CD14-positive monocyte (primary cell): ENCODE results near the gene MS4A15. TPM values are rescaled to one million over a fixed set of nuclear protein-coding genes. Genes with fewer than 3 reads are reported as not detected.
"Not testable (repeated sequence)": the region's sequence is repeated elsewhere in the genome, so short reads cannot be mapped to it uniquely, and the experiment has no call there.

Source experiments
- DNase-seq, 3 donors: peaks; one replicate each; pipeline ENCODE4 v3.0.0-alpha.2; 2011 to 2022
- H2AFZ ChIP-seq: 2 replicates; pipeline ENCODE4 v1.6.0; 2012; ENCODE audit warnings: mild to moderate bottlenecking, low read depth, low read length, inconsistent platforms; ENCODE audit not compliant: insufficient read depth, poor library complexity, severe bottlenecking
- H3K27ac ChIP-seq, 2 donors: 1 replicate in 1 of 2; 2 replicates in 1 of 2; pipeline ENCODE4 v1.5.1; 2012 to 2013; ENCODE audit warnings: low read length in 2 of 2, control low read depth in 1 of 2, inconsistent platforms in 1 of 2, low read depth in 1 of 2, mild to moderate bottlenecking in 1 of 2
- H3K27me3 ChIP-seq, 2 donors: one replicate each; pipeline versions ENCODE4 v1.6.0 to v1.6.1; 2011 to 2013; ENCODE audit warnings: low read length in 2 of 2; ENCODE audit not compliant: control insufficient read depth in 2 of 2, insufficient read depth in 2 of 2
- H3K36me3 ChIP-seq, 2 donors: replicated peaks in 1 of 2; 1 replicate in 1 of 2; 2 replicates in 1 of 2; pipeline versions ENCODE4 v1.5.1 to v1.6.1; 2012 to 2013; ENCODE audit warnings: low read length in 2 of 2, control low read depth in 1 of 2, inconsistent platforms in 1 of 2, mild to moderate bottlenecking in 1 of 2; ENCODE audit not compliant: insufficient read depth in 2 of 2, control insufficient read depth in 1 of 2
- H3K4me1 ChIP-seq, 2 donors: 1 replicate in 1 of 2; 2 replicates in 1 of 2; pipeline versions ENCODE4 v1.5.1 to v1.6.1; 2012 to 2013; ENCODE audit warnings: low read length in 2 of 2, control low read depth in 1 of 2, inconsistent platforms in 1 of 2, mild to moderate bottlenecking in 1 of 2, moderate library complexity in 1 of 2; ENCODE audit not compliant: insufficient read depth in 2 of 2, control insufficient read depth in 1 of 2
- H3K4me2 ChIP-seq: replicated peaks from 2 replicates; pipeline ENCODE3; 2012; ENCODE audit warnings: low read length, moderate library complexity, mild to moderate bottlenecking; ENCODE audit not compliant: poor library complexity, severe bottlenecking; ENCODE audit errors: extremely low read depth
- H3K4me3 ChIP-seq, 3 experiments: fragments of 200-600 bp in 1 of 3; sonication (generic) in 1 of 3; replicated peaks in 1 of 3; 1 replicate in 2 of 3; 2 replicates in 1 of 3; pipeline ENCODE4 v1.5.1; 2011 to 2013; ENCODE audit warnings: low read length in 3 of 3, mild to moderate bottlenecking in 3 of 3, control low read depth in 2 of 3, low read depth in 2 of 3, inconsistent platforms in 1 of 3, moderate library complexity in 1 of 3
- H3K79me2 ChIP-seq: 2 replicates; pipeline ENCODE4 v1.6.0; 2012; ENCODE audit warnings: mild to moderate bottlenecking, control low read depth, inconsistent platforms, low read length, moderate library complexity; ENCODE audit not compliant: insufficient read depth
- H3K9ac ChIP-seq: 2 replicates; pipeline ENCODE4 v1.6.0; 2017; ENCODE audit warnings: low read length, mild to moderate bottlenecking; ENCODE audit not compliant: insufficient read depth, poor library complexity, severe bottlenecking
- H3K9me3 ChIP-seq, 2 donors: replicated peaks in 1 of 2; 1 replicate in 1 of 2; 2 replicates in 1 of 2; pipeline versions ENCODE4 v1.5.1 to v1.6.1; 2012 to 2013; ENCODE audit warnings: low read length in 2 of 2, control low read depth in 1 of 2; ENCODE audit not compliant: control insufficient read depth in 1 of 2, insufficient read depth in 1 of 2
- H4K20me1 ChIP-seq: 2 replicates; pipeline ENCODE4 v1.6.0; 2012; ENCODE audit warnings: mild to moderate bottlenecking, low read length, control low read depth, moderate library complexity; ENCODE audit not compliant: insufficient read depth
- H3K27ac Mint-ChIP-seq, 7 donors: one replicate each; pipeline ENCODE4 v1.8.0; 2020; ENCODE audit warnings: mild to moderate bottlenecking in 7 of 7, mixed read lengths in 7 of 7, moderate library complexity in 6 of 7, inconsistent platforms in 2 of 7
- H3K27me3 Mint-ChIP-seq, 3 donors: one replicate each; pipeline ENCODE4 v1.8.0; 2021 to 2022; ENCODE audit warnings: low read depth in 3 of 3, mild to moderate bottlenecking in 3 of 3, mixed read lengths in 3 of 3, moderate library complexity in 3 of 3, inconsistent platforms in 1 of 3
- H3K36me3 Mint-ChIP-seq, 2 donors: one replicate each; pipeline ENCODE4 v1.8.0; 2020; ENCODE audit warnings: mixed read lengths in 2 of 2, inconsistent platforms in 1 of 2, mild to moderate bottlenecking in 1 of 2
- H3K4me1 Mint-ChIP-seq: one replicate; pipeline ENCODE4 v1.8.0; 2020; ENCODE audit warnings: mild to moderate bottlenecking, mixed read lengths
- H3K4me3 Mint-ChIP-seq, 2 donors: one replicate each; pipeline ENCODE4 v1.8.0; 2020; ENCODE audit warnings: mild to moderate bottlenecking in 2 of 2, mixed read lengths in 2 of 2, moderate library complexity in 1 of 2
- H3K9me3 Mint-ChIP-seq, 7 donors: one replicate each; pipeline ENCODE4 v1.8.0; 2020 to 2022; ENCODE audit warnings: mixed read lengths in 7 of 7, mild to moderate bottlenecking in 6 of 7, moderate library complexity in 6 of 7, inconsistent platforms in 2 of 7
- CTCF ChIP-seq: fragments of 200-600 bp; IDR thresholded peaks from one replicate; pipeline ENCODE4 v1.8.0; 2022; ENCODE audit warnings: antibody characterized with exemption, mild to moderate bottlenecking
- WGBS: methylation state at CpG from one replicate; pipeline ENCODE4 v1.1.5; 2013; ENCODE audit warnings: missing lambda C conversion rate; ENCODE audit not compliant: insufficient coverage; 5-methylcytosine and 5-hydroxymethylcytosine counted together
- intact Hi-C, 2 donors: fragments of 100-400 bp; cut with micrococcal nuclease; formaldehyde crosslinking; loops; one replicate each; pipeline versions ENCODE4 v1.15.0 to v1.15.1; 2023
- polyA plus RNA-seq, 3 donors: library from polyadenylated mRNA; depleted of rRNA in 1 of 3; unstranded in 2 of 3; stranded (reverse) in 1 of 3; fragments of 300-500 nt in 2 of 3; fragments of >200 nt in 1 of 3; fragmentation: Illumina TruSeq in 2 of 3; gene quantifications; 1 replicate in 2 of 3; 2 replicates in 1 of 3; pipeline ENCODE4 v1.2.3, GENCODE V29; 2012 to 2021

The MS4A15 gene
- polyA plus RNA-seq, 3 donors: not detected

- no peak overlapping the region for H3K27ac ChIP-seq
Measured at GRCh38 chr11:60821827-60822599, 65.3 kb downstream of the MS4A15 start.

GRCh38 chr11:60823745-60824306, 67.2 kb downstream of the MS4A15 start:
- H3K4me1 Mint-ChIP-seq, H4K20me1 ChIP-seq, DNase-seq, H3K9me3 Mint-ChIP-seq, H3K27me3 Mint-ChIP-seq, H3K27me3 ChIP-seq, H3K4me3 ChIP-seq, intact Hi-C loops, H3K36me3 ChIP-seq, H3K36me3 Mint-ChIP-seq, H3K9ac ChIP-seq, H3K4me2 ChIP-seq, H3K27ac Mint-ChIP-seq, H3K79me2 ChIP-seq, H2AFZ ChIP-seq, H3K4me1 ChIP-seq, H3K4me3 Mint-ChIP-seq, H3K27ac ChIP-seq, H3K9me3 ChIP-seq: not testable (repeated sequence)
- 96% methylated on average over 4 of the region's 5 CpGs for WGBS

More at GRCh38 chr11:60821827-60822599, 65.3 kb downstream of the MS4A15 start:
- no peak overlapping the region for H3K27ac Mint-ChIP-seq
- no peaks in the 10 kb centered on the region for H3K36me3 Mint-ChIP-seq
- Histone ChIP-seq H3K9me3 (peaks cover 4 to 7% of the 10 kb centered on the region in 2 donors), H3K4me2 (no peak overlapping the region), H3K9ac (no peak overlapping the region), H4K20me1 (no peaks in the 10 kb centered on the region), H3K4me3 (no peak overlapping the region), H3K36me3 (no peaks in the 10 kb centered on the region), H2AFZ (no peak overlapping the region), H3K4me1 (no peaks in the 10 kb centered on the region), H3K27me3 (no peaks in the 10 kb centered on the region), H3K79me2 (no peaks in the 10 kb centered on the region)
- no peak for DNase-seq
- TF ChIP-seq CTCF: no peak
- peaks cover 0 to 9% (median 7%) of the 10 kb centered on the region in 7 donors for H3K9me3 Mint-ChIP-seq
- intact Hi-C loops: no loop called here
- no peak overlapping the region for H3K4me3 Mint-ChIP-seq
- no peaks in the 10 kb centered on the region for H3K4me1 Mint-ChIP-seq
- peaks cover 0 to 5% (median 5%) of the 10 kb centered on the region in 3 donors for H3K27me3 Mint-ChIP-seq
- WGBS: 28% methylated on average over 4 of the region's 15 CpGs
